CD8-positive, alpha-beta memory T cell (primary cell): ENCODE data around the gene SPTA1. TPM values are rescaled to one million over a fixed set of nuclear protein-coding genes. Genes with fewer than 3 reads are reported as not detected.

Source experiments
- CTCF ChIA-PET: fragments of 350-600 bp; sonication (Branson Sonifier 250); formaldehyde crosslinking; loops from one replicate; lab custom pipeline; 2021; ENCODE audit warnings: antibody characterized with exemption; lab: Charles Lee
- POLR2A ChIA-PET: fragments of 350-600 bp; sonication (Branson Sonifier 250); formaldehyde crosslinking; loops from one replicate; lab custom pipeline; 2021; ENCODE audit warnings: antibody characterized with exemption; lab: Charles Lee
- DNase-seq, 5 donors: peaks; one replicate each; pipeline versions ENCODE4 v3.0.0 to v3.0.0-alpha.2; 2020 to 2022; ENCODE audit warnings: mixed read lengths in 1 of 5
- H3K27ac ChIP-seq: one replicate; pipeline ENCODE4 v1.7.0; 2013; ENCODE audit warnings: low read depth, mild to moderate bottlenecking, low read length, moderate library complexity
- H3K27me3 ChIP-seq: 2 replicates; pipeline ENCODE4 v1.7.0; 2013; ENCODE audit warnings: low read length, mild to moderate bottlenecking; ENCODE audit not compliant: insufficient read depth, poor library complexity, severe bottlenecking
- H3K36me3 ChIP-seq: 2 replicates; pipeline ENCODE4 v1.7.0; 2013; ENCODE audit warnings: mild to moderate bottlenecking, low read length, moderate library complexity; ENCODE audit not compliant: insufficient read depth
- H3K4me1 ChIP-seq: 2 replicates; pipeline ENCODE4 v1.7.0; 2013; ENCODE audit warnings: mild to moderate bottlenecking, low read length, moderate library complexity; ENCODE audit not compliant: insufficient read depth
- H3K4me3 ChIP-seq: 2 replicates; pipeline ENCODE4 v1.7.0; 2013; ENCODE audit warnings: mild to moderate bottlenecking, low read length
- H3K9me3 ChIP-seq: 2 replicates; pipeline ENCODE4 v1.7.0; 2013; ENCODE audit warnings: mild to moderate bottlenecking, low read length
- H3K27ac Mint-ChIP-seq, 8 donors: one replicate each; pipeline ENCODE4 v1.8.0; 2020 to 2021; ENCODE audit warnings: mixed read lengths in 8 of 8, mild to moderate bottlenecking in 6 of 8, inconsistent platforms in 3 of 8, moderate library complexity in 3 of 8
- H3K27me3 Mint-ChIP-seq, 2 donors: one replicate each; pipeline ENCODE4 v1.8.0; 2020 to 2021; ENCODE audit warnings: mixed read lengths in 2 of 2, mild to moderate bottlenecking in 1 of 2, moderate library complexity in 1 of 2
- H3K36me3 Mint-ChIP-seq, 3 donors: one replicate each; pipeline ENCODE4 v1.8.0; 2020 to 2021; ENCODE audit warnings: mixed read lengths in 3 of 3, inconsistent platforms in 1 of 3, mild to moderate bottlenecking in 1 of 3
- H3K4me1 Mint-ChIP-seq, 3 donors: one replicate each; pipeline ENCODE4 v1.8.0; 2020 to 2021; ENCODE audit warnings: mixed read lengths in 3 of 3, inconsistent platforms in 1 of 3, mild to moderate bottlenecking in 1 of 3
- H3K4me3 Mint-ChIP-seq, 7 donors: one replicate each; pipeline ENCODE4 v1.8.0; 2020 to 2021; ENCODE audit warnings: mixed read lengths in 7 of 7, mild to moderate bottlenecking in 6 of 7, moderate library complexity in 4 of 7, inconsistent platforms in 2 of 7
- H3K9me3 Mint-ChIP-seq, 5 donors: one replicate each; pipeline ENCODE4 v1.8.0; 2020 to 2022; ENCODE audit warnings: mixed read lengths in 5 of 5, mild to moderate bottlenecking in 3 of 5, moderate library complexity in 2 of 5, inconsistent platforms in 1 of 5
- polyA plus RNA-seq: library from polyadenylated mRNA; unstranded; fragments of 300-500 nt; fragmentation: Illumina TruSeq; gene quantifications from one replicate; pipeline ENCODE4 v1.2.3, GENCODE V29; 2021
- total RNA-seq, 2 experiments: library from RNA; stranded (reverse); gene quantifications; one replicate each; pipeline ENCODE4 v1.2.3, GENCODE V29; 2021

Gene SPTA1
- total and polyA plus RNA-seq, 3 experiments from 2014 or later = not detected

GRCh38 chr1:158675563-158676323, 10.8 kb downstream of the SPTA1 start:
- H3K9me3 Mint-ChIP-seq = no peaks in the 10 kb centered on the region
- ChIA-PET POLR2A (no interaction called here), CTCF (no interaction called here)
- Histone ChIP-seq H3K4me1 (no peaks in the 10 kb centered on the region), H3K9me3 (no peaks in the 10 kb centered on the region), H3K36me3 (no peaks in the 10 kb centered on the region), H3K4me3 (no peak overlapping the region), H3K27me3 (no peaks in the 10 kb centered on the region), H3K27ac (no peak overlapping the region)
- peaks cover 3 to 23% of the 10 kb centered on the region in 2 donors for H3K27me3 Mint-ChIP-seq
- DNase-seq = no peak
- no peak overlapping the region for H3K4me3 Mint-ChIP-seq
- H3K36me3 Mint-ChIP-seq = no peaks in the 10 kb centered on the region
- peaks cover 0 to 4% (median 3%) of the 10 kb centered on the region in 3 donors for H3K4me1 Mint-ChIP-seq
- no peak overlapping the region for H3K27ac Mint-ChIP-seq

DNA sequence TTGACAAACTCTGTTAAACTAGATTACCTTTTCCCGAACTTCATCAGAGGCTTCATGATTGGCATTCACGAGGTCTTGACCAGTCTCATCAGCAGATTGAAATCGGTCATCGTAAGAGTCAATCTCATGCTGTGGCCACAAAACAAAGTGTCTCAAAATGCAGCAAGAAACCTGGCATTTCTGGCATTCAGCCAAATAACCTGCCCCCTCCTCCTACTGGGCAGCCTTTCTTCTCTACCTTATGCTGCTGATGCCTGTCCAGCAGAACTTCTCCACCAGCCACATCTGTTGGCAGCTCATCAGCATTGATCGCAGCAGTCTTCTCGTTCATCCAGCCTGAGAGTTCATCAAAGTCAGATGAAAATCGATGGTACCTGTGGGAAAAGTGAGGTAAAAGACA, 12.2 kb downstream of the SPTA1 start:
- ChIA-PET CTCF (no interaction called here), POLR2A (no interaction called here)
- Histone ChIP-seq H3K4me3 (no peak overlapping the region), H3K4me1 (no peaks in the 10 kb centered on the region), H3K27ac (no peak overlapping the region), H3K27me3 (no peaks in the 10 kb centered on the region), H3K9me3 (no peaks in the 10 kb centered on the region), H3K36me3 (no peaks in the 10 kb centered on the region)
- H3K36me3 Mint-ChIP-seq = no peaks in the 10 kb centered on the region
- H3K27me3 Mint-ChIP-seq = peaks cover 3 to 23% of the 10 kb centered on the region in 2 donors
- no peak overlapping the region for H3K4me3 Mint-ChIP-seq
- peak overlapping the region in 1 of 8 donors; percentile 16 for H3K27ac Mint-ChIP-seq
- H3K4me1 Mint-ChIP-seq = peaks cover 0 to 4% (median 3%) of the 10 kb centered on the region in 3 donors
- no peak for DNase-seq
- H3K9me3 Mint-ChIP-seq = no peaks in the 10 kb centered on the region

GRCh38 chr1:158666037-158666436, 20.5 kb downstream of the SPTA1 start:
- ChIA-PET CTCF (no interaction called here), POLR2A (no interaction called here)
- H3K9me3 ChIP-seq = no peaks in the 10 kb centered on the region
- Mint-ChIP-seq H3K4me1 (no peaks in the 10 kb centered on the region), H3K4me3 (no peak overlapping the region), H3K36me3 (no peaks in the 10 kb centered on the region), H3K27ac (no peak overlapping the region), H3K27me3 (peaks cover 11 to 28% of the 10 kb centered on the region in 2 donors), H3K9me3 (peaks cover 0 to 2% (median 0%) of the 10 kb centered on the region in 5 donors)
- DNase-seq = no peak
- H3K4me1 ChIP-seq = no peaks in the 10 kb centered on the region
- H3K4me3 ChIP-seq = no peak overlapping the region
- H3K27me3 ChIP-seq = no peaks in the 10 kb centered on the region
- no peaks in the 10 kb centered on the region for H3K36me3 ChIP-seq
- no peak overlapping the region for H3K27ac ChIP-seq

DNA sequence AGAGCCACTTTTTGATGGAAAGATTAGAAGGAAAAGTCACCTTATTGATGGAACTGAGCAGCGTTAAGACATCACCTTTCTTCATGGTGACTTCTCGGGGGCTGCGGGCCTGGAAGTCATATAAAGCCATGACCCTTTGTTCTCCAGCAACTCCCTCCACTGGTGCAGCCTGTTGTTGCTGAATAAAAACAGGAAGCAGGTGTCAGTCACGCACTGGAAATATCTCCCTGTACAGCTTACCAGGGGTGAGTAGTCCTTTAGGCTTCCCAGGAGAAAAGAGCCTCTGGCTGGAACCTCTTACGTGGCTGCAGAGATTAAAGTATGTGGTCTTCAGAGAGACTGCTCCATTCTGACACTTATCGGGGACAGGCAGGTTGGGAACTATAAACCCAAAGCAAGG, 31.9 kb downstream of the SPTA1 start:
- H3K9me3 Mint-ChIP-seq = peaks cover 0 to 3% (median 0%) of the 10 kb centered on the region in 5 donors
- Histone ChIP-seq H3K9me3 (no peaks in the 10 kb centered on the region), H3K27me3 (no peaks in the 10 kb centered on the region), H3K4me3 (no peak overlapping the region), H3K4me1 (no peaks in the 10 kb centered on the region), H3K27ac (no peak overlapping the region), H3K36me3 (no peaks in the 10 kb centered on the region)
- peaks cover 0 to 6% (median 2%) of the 10 kb centered on the region in 3 donors for H3K36me3 Mint-ChIP-seq
- no peak overlapping the region for H3K4me3 Mint-ChIP-seq
- ChIA-PET POLR2A (no interaction called here), CTCF (interaction anchor here (1.2 kb wide), 1 partner anchor 9 kb away, joined by 3 read pairs; no protein-coding TSS in a partner anchor)
- H3K27me3 Mint-ChIP-seq = peaks cover 5 to 11% of the 10 kb centered on the region in 2 donors
- H3K27ac Mint-ChIP-seq = no peak overlapping the region
- H3K4me1 Mint-ChIP-seq = peaks cover 2 to 11% (median 5%) of the 10 kb centered on the region in 3 donors
- no peak for DNase-seq

DNA sequence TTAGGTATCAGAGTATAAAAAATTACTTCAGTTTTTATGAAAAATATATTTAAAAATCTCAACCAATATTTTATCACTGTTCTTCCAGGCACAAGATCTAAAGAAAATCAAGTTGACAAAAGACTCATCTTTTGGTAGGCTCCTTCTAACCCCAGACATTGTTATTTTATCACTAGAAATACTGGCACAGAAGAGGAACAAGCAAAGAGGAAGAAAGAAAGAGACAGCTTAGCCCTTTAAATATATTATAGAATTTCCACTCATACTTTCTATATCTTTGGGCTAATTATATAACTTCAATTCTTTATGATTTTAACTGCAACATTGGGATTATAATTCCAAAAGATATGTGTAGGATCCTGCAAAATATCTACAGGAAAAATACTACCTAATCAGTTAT, 32.4 kb downstream of the SPTA1 start:
- Histone ChIP-seq H3K36me3 (no peaks in the 10 kb centered on the region), H3K27ac (no peak overlapping the region), H3K4me1 (no peaks in the 10 kb centered on the region), H3K4me3 (no peak overlapping the region), H3K9me3 (no peaks in the 10 kb centered on the region), H3K27me3 (no peaks in the 10 kb centered on the region)
- no peak overlapping the region for H3K4me3 Mint-ChIP-seq
- H3K36me3 Mint-ChIP-seq = peaks cover 0 to 6% (median 2%) of the 10 kb centered on the region in 3 donors
- peaks cover 2 to 11% (median 5%) of the 10 kb centered on the region in 3 donors for H3K4me1 Mint-ChIP-seq
- DNase-seq = no peak
- ChIA-PET CTCF (interaction anchor here (1.2 kb wide), 1 partner anchor 9 kb away, joined by 3 read pairs; no protein-coding TSS in a partner anchor), POLR2A (no interaction called here)
- H3K9me3 Mint-ChIP-seq = peaks cover 0 to 3% (median 0%) of the 10 kb centered on the region in 5 donors
- no peak overlapping the region for H3K27ac Mint-ChIP-seq
- H3K27me3 Mint-ChIP-seq = peaks cover 5 to 11% of the 10 kb centered on the region in 2 donors

GRCh38 chr1:158652721-158653334, 33.7 kb downstream of the SPTA1 start:
- Histone ChIP-seq H3K27ac (no peak overlapping the region), H3K4me1 (no peaks in the 10 kb centered on the region), H3K4me3 (no peak overlapping the region), H3K9me3 (no peaks in the 10 kb centered on the region), H3K36me3 (no peaks in the 10 kb centered on the region), H3K27me3 (no peaks in the 10 kb centered on the region)
- H3K36me3 Mint-ChIP-seq = no peaks in the 10 kb centered on the region
- H3K4me1 Mint-ChIP-seq = peaks cover 2 to 11% (median 5%) of the 10 kb centered on the region in 3 donors
- no peak for DNase-seq
- POLR2A ChIA-PET = no interaction called here
- H3K9me3 Mint-ChIP-seq = no peaks in the 10 kb centered on the region
- peak overlapping the region in 2 of 8 donors; percentile 1 to 15 for H3K27ac Mint-ChIP-seq
- H3K4me3 Mint-ChIP-seq = peak overlapping the region in 1 of 7 donors; percentile 0
- CTCF ChIA-PET = no interaction called here
- H3K27me3 Mint-ChIP-seq = peaks cover 0 to 7% of the 10 kb centered on the region in 2 donors

- peaks cover 17 to 28% (median 26%) of the 10 kb centered on the region in 3 donors for H3K4me1 Mint-ChIP-seq
- Histone ChIP-seq H3K4me1 (peaks cover 6% of the 10 kb centered on the region), H3K4me3 (no peak overlapping the region), H3K27me3 (no peaks in the 10 kb centered on the region), H3K9me3 (no peaks in the 10 kb centered on the region), H3K27ac (no peak overlapping the region), H3K36me3 (no peaks in the 10 kb centered on the region)
- no peak for DNase-seq
- CTCF ChIA-PET = no interaction called here
- H3K27me3 Mint-ChIP-seq = peaks cover 0 to 2% of the 10 kb centered on the region in 2 donors
- POLR2A ChIA-PET = no interaction called here
- no peaks in the 10 kb centered on the region for H3K9me3 Mint-ChIP-seq
- H3K27ac Mint-ChIP-seq = no peak overlapping the region
- no peaks in the 10 kb centered on the region for H3K36me3 Mint-ChIP-seq
- H3K4me3 Mint-ChIP-seq = no peak overlapping the region
These were observed 37.5 kb downstream of the SPTA1 start for GRCh38 chr1:158649052-158649451.

DNA sequence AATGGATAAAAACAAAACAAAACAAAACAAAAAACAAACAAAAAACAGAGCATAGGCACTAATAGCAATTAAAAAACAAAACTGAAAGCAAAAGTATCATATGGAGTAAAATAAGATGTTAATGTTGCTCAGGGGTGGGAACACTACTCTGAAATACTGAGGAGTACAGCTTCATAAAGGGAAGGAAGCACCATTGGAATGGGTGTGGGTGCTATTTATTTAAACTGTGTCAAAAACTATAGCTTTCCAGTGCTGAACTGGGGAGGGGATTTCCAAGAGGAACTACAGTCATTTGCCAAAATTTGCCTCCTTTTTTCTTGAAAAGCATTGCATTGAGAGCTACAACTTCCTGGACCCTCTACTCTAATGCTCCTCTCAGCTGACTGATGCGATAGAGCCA, 40.0 kb downstream of the SPTA1 start:
- Mint-ChIP-seq H3K4me3 (peak overlapping the region in 6 of 7 donors; percentile 23 to 74 (median 64)), H3K27ac (peak overlapping the region in 5 of 8 donors; percentile 2 to 84 (median 17)), H3K27me3 (peaks cover 0 to 2% of the 10 kb centered on the region in 2 donors), H3K4me1 (peaks cover 14 to 22% (median 19%) of the 10 kb centered on the region in 3 donors), H3K9me3 (no peaks in the 10 kb centered on the region), H3K36me3 (peaks cover 0 to 3% (median 0%) of the 10 kb centered on the region in 3 donors)
- peaks cover 6% of the 10 kb centered on the region for H3K4me1 ChIP-seq
- POLR2A ChIA-PET = no interaction called here
- H3K36me3 ChIP-seq = no peaks in the 10 kb centered on the region
- no peak overlapping the region for H3K27ac ChIP-seq
- no peak overlapping the region for H3K4me3 ChIP-seq
- no peaks in the 10 kb centered on the region for H3K27me3 ChIP-seq
- H3K9me3 ChIP-seq = no peaks in the 10 kb centered on the region
- no peak for DNase-seq
- CTCF ChIA-PET = no interaction called here
